PC-9 (cell line): ENCODE measurements around the gene SDSL. TPM values are rescaled to one million over a fixed set of nuclear protein-coding genes. Genes with fewer than 3 reads are reported as not detected.

Experiments used
- BruUV-seq: library from RNA; stranded (reverse); fragments of 400-500 nt; replicated peaks from 2 replicates; lab custom pipeline; 2021; lab: Mats Ljungman, UMichigan
- CTCF ChIA-PET: fragments of 300-600 bp; sonication (Branson Sonifier 250); formaldehyde crosslinking; loops from one replicate; lab custom pipeline; 2022; ENCODE audit warnings: antibody characterized with exemption; lab: Charles Lee
- POLR2A ChIA-PET: fragments of 300-600 bp; sonication (Branson Sonifier 250); formaldehyde crosslinking; loops from one replicate; lab custom pipeline; 2022; ENCODE audit warnings: antibody characterized with exemption; ENCODE audit not compliant: unreplicated experiment; lab: Charles Lee
- DNase-seq, 2 experiments: peaks; one replicate each; pipeline versions ENCODE4 v3.0.0 to v3.0.0-alpha.2; 2015 to 2022; ENCODE audit warnings: mixed read lengths in 1 of 2
- H2AFZ ChIP-seq: fragments of 200-600 bp; sonication (generic); 2 replicates; pipeline ENCODE4 v1.8.1; 2017; ENCODE audit warnings: antibody characterized with exemption
- H3F3A ChIP-seq: fragments of 200-600 bp; sonication (generic); 2 replicates; pipeline ENCODE4 v1.8.1; 2017; ENCODE audit warnings: antibody characterized with exemption, mild to moderate bottlenecking, low read depth; ENCODE audit not compliant: insufficient read depth
- H3K27ac ChIP-seq: fragments of 200-600 bp; sonication (generic); 2 replicates; pipeline ENCODE4 v1.6.1; 2016; ENCODE audit warnings: mixed run types
- H3K27me3 ChIP-seq: fragments of 200-600 bp; sonication (generic); 2 replicates; pipeline ENCODE4 v1.6.1; 2016; ENCODE audit warnings: low read depth, mixed run types; ENCODE audit not compliant: insufficient read depth
- H3K36me3 ChIP-seq: fragments of 200-600 bp; sonication (generic); 2 replicates; pipeline ENCODE4 v1.6.1; 2016; ENCODE audit warnings: low read depth, mixed run types
- H3K4me1 ChIP-seq: fragments of 200-600 bp; sonication (generic); replicated peaks from 2 replicates; pipeline ENCODE4 v1.6.1; 2016; ENCODE audit warnings: mixed run types; ENCODE audit not compliant: insufficient read depth
- H3K4me2 ChIP-seq: fragments of 200-600 bp; sonication (generic); 2 replicates; pipeline ENCODE4 v1.6.1; 2017; ENCODE audit warnings: mixed run types
- H3K4me3 ChIP-seq: fragments of 200-600 bp; sonication (generic); 2 replicates; pipeline ENCODE4 v1.6.1; 2016; ENCODE audit warnings: mixed run types
- H3K79me2 ChIP-seq: fragments of 200-600 bp; sonication (generic); 2 replicates; pipeline ENCODE4 v1.6.1; 2017; ENCODE audit warnings: low read depth, mixed run types
- H3K9me2 ChIP-seq: fragments of 200-600 bp; sonication (generic); 2 replicates; pipeline ENCODE4 v1.8.1; 2017; ENCODE audit warnings: mild to moderate bottlenecking; ENCODE audit not compliant: insufficient read depth
- H3K9me3 ChIP-seq: fragments of 200-600 bp; sonication (generic); 2 replicates; pipeline ENCODE4 v1.8.1; 2016; ENCODE audit warnings: low read depth; ENCODE audit not compliant: insufficient read depth
- H4K20me1 ChIP-seq: fragments of 200-600 bp; sonication (generic); 2 replicates; pipeline ENCODE4 v1.8.1; 2017; ENCODE audit not compliant: insufficient read depth
- EZH2 ChIP-seq: fragments of 200-600 bp; sonication (generic); IDR thresholded peaks from 2 replicates; pipeline ENCODE4 v1.8.0; 2017; ENCODE audit warnings: antibody characterized with exemption, low read depth
- intact Hi-C: fragments of 100-400 bp; cut with micrococcal nuclease; formaldehyde crosslinking; loops from one replicate; pipeline ENCODE4 v1.10.0; 2022; ENCODE audit not compliant: unreplicated experiment
- total RNA-seq: library from RNA; stranded (reverse); gene quantifications from 2 replicates; pipeline ENCODE4 v1.2.3, GENCODE V29; 2021
- TF ChIP-seq, protein P1 (sequence below): fragments of 200-600 bp; sonication (generic); conservative IDR thresholded peaks from 2 replicates; pipeline ENCODE4 v1.6.1; 2017; ENCODE audit warnings: mixed run types, antibody characterized with exemption, mild to moderate bottlenecking, moderate library complexity

The SDSL gene
- total RNA-seq, 1 experiment from 2014 or later = 14.2 TPM

DNA sequence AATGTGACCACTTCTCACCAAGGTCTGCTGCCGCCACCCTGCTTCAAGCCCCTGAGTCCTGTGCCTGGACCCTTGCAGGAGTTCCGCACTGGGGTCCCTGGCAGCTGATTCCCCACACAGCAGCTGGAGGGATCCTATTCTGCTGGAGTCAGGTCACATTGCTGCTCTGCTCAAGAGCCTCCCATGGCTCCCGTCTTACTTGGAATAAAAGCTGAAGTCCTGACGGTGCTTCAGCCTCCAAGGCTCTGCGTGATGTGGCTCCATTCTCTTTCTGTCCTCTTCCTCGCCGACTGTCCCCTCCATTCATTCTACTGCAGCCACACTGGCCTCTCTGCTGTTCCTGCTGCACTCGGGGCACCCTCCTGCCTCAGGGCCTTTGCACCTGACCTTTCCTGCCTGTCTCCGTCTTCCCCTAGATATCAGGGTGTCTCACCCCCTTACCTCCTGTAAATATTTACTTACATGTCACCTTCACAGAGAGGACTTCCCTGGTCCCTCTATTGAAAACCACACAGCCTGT is 7.6 kb upstream of the SDSL start:
- no peaks in the 10 kb centered on the region for H4K20me1 ChIP-seq
- CTCF ChIA-PET = no interaction called here
- no peaks in the 10 kb centered on the region for H3K9me2 ChIP-seq
- H3K4me3 ChIP-seq = no peak overlapping the region
- H3K27ac ChIP-seq = no peak overlapping the region
- H2AFZ ChIP-seq = no peak overlapping the region
- intact Hi-C loops = no loop called here
- TF ChIP-seq, protein P1, sequence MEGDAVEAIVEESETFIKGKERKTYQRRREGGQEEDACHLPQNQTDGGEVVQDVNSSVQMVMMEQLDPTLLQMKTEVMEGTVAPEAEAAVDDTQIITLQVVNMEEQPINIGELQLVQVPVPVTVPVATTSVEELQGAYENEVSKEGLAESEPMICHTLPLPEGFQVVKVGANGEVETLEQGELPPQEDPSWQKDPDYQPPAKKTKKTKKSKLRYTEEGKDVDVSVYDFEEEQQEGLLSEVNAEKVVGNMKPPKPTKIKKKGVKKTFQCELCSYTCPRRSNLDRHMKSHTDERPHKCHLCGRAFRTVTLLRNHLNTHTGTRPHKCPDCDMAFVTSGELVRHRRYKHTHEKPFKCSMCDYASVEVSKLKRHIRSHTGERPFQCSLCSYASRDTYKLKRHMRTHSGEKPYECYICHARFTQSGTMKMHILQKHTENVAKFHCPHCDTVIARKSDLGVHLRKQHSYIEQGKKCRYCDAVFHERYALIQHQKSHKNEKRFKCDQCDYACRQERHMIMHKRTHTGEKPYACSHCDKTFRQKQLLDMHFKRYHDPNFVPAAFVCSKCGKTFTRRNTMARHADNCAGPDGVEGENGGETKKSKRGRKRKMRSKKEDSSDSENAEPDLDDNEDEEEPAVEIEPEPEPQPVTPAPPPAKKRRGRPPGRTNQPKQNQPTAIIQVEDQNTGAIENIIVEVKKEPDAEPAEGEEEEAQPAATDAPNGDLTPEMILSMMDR = no peak
- no peak for TF ChIP-seq EZH2
- no TSS peak for BruUV-seq
- no peaks in the 10 kb centered on the region for H3K36me3 ChIP-seq
- H3F3A ChIP-seq = peaks cover 5% of the 10 kb centered on the region; the same call in 1 of the 2 replicates
- no peak for DNase-seq
- peaks cover 11% of the 10 kb centered on the region; the same call in 1 of the 2 replicates for H3K4me1 ChIP-seq
- POLR2A ChIA-PET = no interaction called here
- no peaks in the 10 kb centered on the region for H3K27me3 ChIP-seq
- no peak overlapping the region for H3K4me2 ChIP-seq
- H3K9me3 ChIP-seq = no peaks in the 10 kb centered on the region
- H3K79me2 ChIP-seq = no peaks in the 10 kb centered on the region

DNA sequence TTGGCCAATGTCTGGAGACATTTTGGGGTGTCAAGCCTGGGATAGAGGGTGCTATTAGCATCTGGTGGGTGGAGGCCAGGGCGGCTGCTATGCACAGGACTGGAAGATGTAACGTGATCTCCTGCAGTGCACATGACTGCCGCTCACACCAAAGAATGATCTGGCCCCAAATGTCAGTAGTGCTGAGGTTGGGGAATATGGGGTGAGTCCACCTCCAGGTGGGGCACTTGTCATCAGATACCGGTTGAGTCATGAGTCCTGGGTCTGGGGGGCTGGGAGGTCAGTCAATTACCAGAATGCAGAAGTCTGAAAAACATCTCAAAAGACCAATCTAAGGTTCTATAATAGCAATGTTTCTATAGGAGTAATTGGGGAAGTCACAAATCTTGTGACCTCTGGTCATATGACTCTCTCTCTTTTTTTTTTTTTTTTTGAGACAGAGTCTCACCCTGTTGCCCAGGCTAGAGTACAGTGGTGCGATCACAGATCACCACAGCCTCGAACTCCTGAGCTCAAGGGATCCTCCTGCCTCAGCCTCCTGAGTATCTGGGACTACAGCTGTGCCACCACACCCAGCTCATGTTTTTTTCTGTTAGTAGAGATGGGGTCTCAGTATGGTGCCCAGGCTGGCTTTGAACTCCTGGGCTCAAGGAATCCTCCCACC is 6.0 kb upstream of the SDSL start:
- H4K20me1 ChIP-seq = no peaks in the 10 kb centered on the region
- H3K4me1 ChIP-seq = peaks cover 11% of the 10 kb centered on the region; the same call in 1 of the 2 replicates
- H3K9me3 ChIP-seq = no peaks in the 10 kb centered on the region
- H3F3A ChIP-seq = peaks cover 7% of the 10 kb centered on the region; the same call in 1 of the 2 replicates
- no TSS peak for BruUV-seq
- H3K36me3 ChIP-seq = no peaks in the 10 kb centered on the region
- H3K4me2 ChIP-seq = no peak overlapping the region
- POLR2A ChIA-PET = no interaction called here
- no peaks in the 10 kb centered on the region for H3K79me2 ChIP-seq
- CTCF ChIA-PET = no interaction called here
- no peak overlapping the region for H2AFZ ChIP-seq
- H3K9me2 ChIP-seq = no peaks in the 10 kb centered on the region
- H3K27me3 ChIP-seq = no peaks in the 10 kb centered on the region
- intact Hi-C loops = no loop called here
- H3K4me3 ChIP-seq = no peak overlapping the region
- DNase-seq = peak in 1 of 2 experiments; percentile 37
- no peak for TF ChIP-seq EZH2
- TF ChIP-seq, protein P1 = no peak
- no peak overlapping the region for H3K27ac ChIP-seq

DNA sequence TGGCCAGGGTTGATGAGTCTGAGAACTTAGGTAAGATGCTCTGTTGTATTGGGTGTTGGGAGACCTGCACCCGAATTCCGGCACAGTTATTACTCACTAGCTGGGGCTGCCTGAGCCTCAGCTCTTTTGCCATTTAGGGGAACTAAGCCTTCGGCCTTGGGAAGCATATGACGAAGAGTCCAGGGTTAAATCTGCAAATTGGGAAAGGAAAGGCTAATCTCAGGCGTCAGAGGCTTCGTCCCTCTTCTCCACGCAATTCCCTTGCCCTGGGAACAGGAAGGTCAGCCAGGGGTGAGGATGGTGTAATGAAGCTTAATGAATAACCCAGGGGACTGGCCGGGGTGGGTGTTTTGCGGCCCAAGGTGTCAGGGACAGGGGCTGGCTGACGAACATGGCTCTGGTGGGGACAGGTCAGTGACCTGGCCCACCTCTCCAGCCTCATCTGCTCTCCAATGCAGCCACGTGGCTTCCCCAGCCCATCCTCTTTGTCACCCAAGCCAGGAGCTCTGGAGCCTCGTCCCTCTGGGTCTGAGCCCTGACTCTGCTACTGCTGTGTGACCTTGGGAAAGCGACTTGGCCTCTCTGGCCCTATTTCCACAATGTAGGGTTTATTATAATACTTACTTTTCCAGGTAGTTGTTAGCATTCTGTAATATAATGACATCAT is 3.8 kb upstream of the SDSL start:
- POLR2A ChIA-PET = no interaction called here
- intact Hi-C loops = no loop called here

More for the DNA sequence above, 3.8 kb upstream of the SDSL start:
- Histone ChIP-seq H3K9me3 (no peaks in the 10 kb centered on the region), H3K4me2 (no peak overlapping the region), H3K4me1 (peaks cover 18% of the 10 kb centered on the region; the same call in 1 of the 2 replicates), H3F3A (peaks cover 14% of the 10 kb centered on the region; the same call in 1 of the 2 replicates), H2AFZ (no peak overlapping the region), H3K79me2 (no peaks in the 10 kb centered on the region; the same call in 1 of the 2 replicates), H3K36me3 (no peaks in the 10 kb centered on the region), H3K27ac (no peak overlapping the region), H4K20me1 (no peaks in the 10 kb centered on the region), H3K4me3 (no peak overlapping the region), H3K27me3 (no peaks in the 10 kb centered on the region), H3K9me2 (no peaks in the 10 kb centered on the region)
- DNase-seq = no peak
- CTCF ChIA-PET = interaction anchor here (0.6 kb wide), 1 partner anchor 11 kb away, joined by 6 read pairs; no protein-coding TSS in a partner anchor
- BruUV-seq = no TSS peak
- TF ChIP-seq, protein P1 = no peak
- TF ChIP-seq EZH2 = no peak
